Kidney tubule cell (primary cell): ENCODE data around the gene PDLIM5.
A peak's percentile ranks its signal among the peaks of the same experiment; 100 is the strongest.
"Not testable (repeated sequence)": the region's sequence is repeated elsewhere in the genome, so short reads cannot be mapped to it uniquely, and the experiment has no call there.

Experiments used
- DNase-seq: peaks from one replicate; pipeline ENCODE4 v3.0.0-alpha.2; 2018; ENCODE audit warnings: low spot score

The PDLIM5 gene, protein sequence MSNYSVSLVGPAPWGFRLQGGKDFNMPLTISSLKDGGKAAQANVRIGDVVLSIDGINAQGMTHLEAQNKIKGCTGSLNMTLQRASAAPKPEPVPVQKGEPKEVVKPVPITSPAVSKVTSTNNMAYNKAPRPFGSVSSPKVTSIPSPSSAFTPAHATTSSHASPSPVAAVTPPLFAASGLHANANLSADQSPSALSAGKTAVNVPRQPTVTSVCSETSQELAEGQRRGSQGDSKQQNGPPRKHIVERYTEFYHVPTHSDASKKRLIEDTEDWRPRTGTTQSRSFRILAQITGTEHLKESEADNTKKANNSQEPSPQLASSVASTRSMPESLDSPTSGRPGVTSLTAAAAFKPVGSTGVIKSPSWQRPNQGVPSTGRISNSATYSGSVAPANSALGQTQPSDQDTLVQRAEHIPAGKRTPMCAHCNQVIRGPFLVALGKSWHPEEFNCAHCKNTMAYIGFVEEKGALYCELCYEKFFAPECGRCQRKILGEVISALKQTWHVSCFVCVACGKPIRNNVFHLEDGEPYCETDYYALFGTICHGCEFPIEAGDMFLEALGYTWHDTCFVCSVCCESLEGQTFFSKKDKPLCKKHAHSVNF

DNA sequence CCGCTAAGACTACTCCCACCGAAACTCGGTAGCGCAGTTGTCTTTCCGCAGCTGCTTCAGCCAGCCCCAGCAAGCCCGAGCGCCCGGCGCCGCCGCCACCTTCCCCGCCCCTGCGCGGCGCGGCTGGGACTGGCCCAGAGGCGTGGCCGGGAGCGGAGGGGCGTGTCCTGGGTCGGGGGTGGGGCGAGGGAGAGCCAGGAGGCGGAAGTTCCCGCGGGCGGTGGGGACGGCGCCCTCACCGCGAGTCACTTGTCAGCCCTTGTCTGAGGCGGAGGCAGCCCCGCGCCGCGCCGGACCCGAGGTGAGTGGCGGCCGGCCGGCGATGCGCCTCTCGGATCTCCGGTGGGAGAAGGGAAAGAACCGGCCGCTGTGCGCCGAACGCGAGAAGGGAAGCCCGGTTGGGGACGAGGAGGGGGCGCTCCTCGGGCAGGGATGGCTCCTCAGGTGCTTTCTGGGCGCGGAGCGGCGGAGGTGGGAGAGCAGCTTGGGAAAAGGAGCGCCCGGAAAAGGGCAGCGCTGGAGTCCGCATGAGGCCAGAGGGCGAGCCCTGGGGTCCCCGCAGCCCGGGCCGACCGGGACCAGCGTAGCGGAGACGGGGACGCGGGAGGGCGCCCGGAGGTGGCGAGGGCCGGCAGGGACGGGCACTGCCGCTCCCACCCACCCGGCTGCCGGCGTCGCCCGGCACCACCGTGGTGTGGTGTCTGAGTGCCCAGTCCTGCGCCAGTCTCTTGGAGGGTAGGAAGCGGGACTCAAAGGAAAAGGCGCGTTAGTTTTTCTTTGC is at the start of gene PDLIM5:
Gene PDLIM5 (plus strand): TSS at position 248 of the 781 bp plus-strand sequence. CDS start 3,347 bp downstream, outside the sequence.
- DNase-seq = peak; percentile 93

DNA sequence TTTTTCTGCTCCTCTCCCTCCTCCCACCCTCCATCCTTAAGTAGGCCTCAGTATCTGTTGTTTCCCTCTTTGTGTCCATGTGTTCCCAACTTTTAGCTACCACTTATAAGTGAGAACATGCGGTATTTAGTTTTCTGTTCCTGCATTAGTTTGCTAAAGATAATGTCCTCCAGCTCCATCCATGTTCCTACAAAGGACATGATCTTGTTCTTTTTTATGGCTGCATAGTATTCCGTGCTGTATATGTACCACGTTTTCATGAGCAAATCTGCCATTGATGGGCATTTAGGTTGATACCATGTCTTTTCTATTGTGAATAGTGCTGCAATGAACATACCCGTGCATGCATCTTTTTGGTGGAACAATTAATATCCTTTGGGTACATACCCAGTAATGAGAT is 49.3 kb upstream of the PDLIM5 start:
- not testable (repeated sequence) for DNase-seq

DNA sequence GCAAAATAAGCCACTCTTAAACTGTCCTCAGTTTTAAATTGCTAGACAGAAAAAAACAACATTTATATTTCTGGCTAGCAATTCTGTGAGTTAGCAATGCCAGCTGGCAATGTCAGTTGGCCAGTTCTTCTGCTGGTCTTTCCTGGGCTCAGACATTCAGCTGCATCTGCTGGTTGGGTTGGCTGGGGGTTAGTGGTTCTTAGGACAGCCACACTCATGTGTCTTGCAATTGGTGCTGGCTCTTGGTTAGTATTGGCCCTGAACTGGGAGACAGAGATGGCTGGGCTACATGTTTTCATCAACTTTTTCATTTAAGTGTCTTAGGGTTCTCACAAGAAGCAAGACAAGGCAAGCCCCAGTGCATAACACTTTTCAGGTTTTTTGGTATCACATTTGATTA is 48.0 kb upstream of the PDLIM5 start:
- DNase-seq = no peak

DNA sequence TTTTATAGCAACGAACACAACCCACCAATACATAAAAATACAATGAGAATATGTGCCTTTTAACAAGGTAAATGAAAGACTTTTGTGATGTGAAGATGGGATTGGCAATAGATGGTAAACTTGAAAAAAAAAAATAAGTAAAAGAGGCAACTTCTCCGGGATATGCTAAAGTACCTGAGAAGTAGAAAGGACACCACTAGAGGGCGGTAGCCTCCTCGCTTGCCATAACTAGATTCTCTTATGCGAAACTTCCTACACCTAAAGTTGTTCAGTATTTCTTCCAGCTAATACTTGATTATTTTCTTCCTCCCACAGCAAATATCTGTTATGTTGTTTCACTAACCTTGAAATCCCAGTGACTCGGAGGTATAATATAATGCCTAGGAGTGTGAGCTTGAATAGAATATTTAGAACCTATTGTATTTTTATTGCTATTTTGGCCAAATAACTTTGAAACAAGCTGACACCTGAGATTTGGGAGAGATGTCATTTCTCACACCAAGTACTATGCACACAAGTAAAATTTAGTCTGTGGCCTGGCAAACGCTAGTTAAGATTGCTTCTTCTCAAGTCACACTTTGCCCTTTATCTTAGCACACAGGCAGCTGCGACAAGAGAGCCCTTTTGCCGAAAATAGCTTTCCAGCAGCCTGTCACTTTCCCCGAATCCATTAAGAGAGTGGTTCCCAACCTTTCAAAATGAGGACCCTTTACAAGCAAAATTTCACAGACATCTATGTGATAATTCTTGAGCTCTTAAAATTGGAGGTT is 44.9 kb upstream of the PDLIM5 start:
- peak; percentile 79 for DNase-seq

DNA sequence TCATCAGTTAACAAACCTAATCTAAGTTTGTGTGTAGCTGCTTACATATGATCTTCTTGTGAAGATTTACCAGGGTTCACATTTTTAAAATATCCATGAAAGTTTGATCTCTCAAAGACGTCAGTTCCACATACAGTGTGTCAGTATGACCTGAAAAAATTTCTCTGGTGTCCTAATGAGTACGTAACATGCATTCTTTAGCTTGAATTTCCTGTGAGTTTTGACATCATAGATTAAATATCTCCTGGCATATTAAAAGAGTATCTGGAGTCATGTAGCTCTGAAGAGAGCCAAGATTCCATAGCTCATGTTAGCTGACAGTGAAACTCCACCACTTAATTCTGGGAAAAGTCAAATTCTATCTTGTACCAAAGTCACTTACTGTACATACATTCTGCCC is 43.9 kb upstream of the PDLIM5 start:
- DNase-seq = no peak

DNA sequence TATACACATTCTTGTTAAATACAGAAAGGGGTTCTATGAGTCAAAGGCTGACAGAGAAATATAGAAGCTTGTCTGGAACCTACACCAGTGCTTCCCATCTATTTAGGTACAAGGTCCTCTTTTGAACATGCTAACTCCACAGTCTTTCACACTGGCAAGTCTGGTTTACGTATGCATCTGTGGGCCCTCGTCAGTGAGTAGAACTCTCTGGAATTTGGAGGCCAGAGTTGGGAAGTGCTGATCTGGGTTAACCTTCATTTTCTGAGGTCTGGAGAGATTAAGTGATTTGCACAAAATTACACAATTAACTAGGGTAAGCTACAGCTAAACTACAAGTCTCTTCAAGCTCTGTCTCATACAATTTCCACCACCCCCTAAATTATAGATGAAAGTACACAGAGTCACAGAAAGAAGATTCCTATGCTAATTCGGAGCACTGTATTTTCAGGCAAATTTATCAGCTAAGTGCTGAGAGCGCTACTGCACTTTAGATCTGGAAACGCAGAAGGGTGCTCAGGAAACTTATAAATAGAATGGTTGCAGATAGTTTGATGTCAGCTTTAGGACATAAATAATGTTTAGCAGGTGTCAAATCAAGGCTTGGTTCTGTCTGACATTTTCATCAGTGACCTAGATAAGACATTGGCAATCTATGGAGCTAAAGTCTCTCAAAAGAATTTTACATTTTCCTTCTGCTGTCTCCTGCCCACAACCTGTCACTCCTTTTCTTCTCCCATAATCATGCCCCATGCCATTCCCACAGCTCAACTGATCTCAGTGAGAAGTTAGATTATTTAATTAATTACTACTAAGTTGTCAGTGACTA is 43.0 kb upstream of the PDLIM5 start:
- DNase-seq = no peak

DNA sequence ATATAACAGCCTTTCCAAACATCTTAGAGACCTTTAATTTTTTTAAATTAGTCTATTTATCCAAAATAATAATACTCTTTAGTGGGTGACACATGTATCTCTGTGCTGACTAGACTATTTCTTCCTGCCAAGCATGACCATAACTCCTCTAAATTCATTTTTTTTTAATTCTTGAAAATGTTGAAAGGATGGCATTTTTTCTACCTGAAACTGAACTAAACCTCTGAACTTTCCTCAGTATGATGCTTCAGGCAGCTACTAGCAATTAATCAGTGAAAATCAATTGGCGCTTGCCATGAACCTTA is 42.4 kb upstream of the PDLIM5 start:
- no peak for DNase-seq

DNA sequence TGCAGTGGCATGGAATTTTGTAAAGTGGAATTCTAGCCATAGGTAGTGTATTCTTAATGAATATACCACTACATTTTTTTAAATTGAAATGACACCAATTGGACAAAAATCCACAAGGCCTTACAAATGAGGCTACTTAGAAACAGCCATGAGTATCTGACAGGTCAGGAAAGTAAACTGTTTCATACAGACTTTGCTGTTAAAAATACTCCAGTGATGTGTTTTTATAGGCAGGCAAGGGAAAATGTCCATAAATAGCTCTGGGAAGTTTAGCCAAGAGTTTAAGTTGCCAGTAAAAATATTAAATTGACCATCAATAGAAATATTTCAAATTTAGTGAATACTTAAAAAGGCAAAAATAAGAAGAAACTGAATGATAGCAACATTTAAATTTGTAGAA is 41.8 kb upstream of the PDLIM5 start:
- no peak for DNase-seq

DNA sequence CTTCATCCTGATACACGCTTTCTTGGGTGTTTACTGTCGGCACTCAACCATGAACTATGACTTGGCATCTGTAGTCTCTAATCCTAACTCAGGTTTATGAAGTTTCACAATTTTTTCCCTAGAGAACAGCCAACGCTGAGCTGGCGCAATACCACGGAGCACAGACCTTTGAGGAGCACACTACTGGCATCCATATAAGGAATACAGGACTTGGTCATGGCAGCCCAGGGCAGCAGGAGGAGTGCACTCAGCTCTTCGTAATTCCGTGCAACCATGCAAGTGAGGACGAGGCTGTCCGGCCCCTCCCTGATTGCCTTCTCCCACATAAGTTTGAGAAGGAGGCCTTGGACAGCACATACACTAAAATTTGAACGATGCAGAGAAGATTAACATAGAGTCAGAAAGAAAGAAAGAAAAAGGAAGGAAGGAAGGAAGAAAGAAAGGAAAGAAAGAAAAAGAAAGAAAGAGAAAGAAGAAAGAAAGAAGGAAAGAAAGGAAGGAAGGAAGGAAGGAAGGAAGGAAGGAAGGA is 41.0 kb upstream of the PDLIM5 start:
- DNase-seq = peak; percentile 91

DNA sequence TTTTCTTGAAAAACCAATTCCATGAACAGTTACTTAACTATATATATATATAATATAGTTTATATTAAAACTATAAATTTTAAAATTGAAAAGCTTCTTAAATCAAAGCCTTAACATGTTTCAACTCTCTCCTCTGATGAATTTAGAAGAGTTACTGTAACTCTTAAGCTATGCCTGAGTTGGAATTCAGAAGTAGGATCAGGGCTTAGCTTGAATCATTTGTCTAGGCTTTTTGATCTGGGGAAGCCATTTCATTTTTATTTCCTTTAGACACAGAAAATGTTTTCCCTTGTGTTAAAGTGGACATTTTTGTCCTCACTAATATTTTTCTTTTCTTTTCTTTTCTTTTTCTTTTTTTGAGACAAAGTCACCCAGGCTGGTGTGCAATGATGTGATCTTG is 40.4 kb upstream of the PDLIM5 start:
- DNase-seq = no peak

DNA sequence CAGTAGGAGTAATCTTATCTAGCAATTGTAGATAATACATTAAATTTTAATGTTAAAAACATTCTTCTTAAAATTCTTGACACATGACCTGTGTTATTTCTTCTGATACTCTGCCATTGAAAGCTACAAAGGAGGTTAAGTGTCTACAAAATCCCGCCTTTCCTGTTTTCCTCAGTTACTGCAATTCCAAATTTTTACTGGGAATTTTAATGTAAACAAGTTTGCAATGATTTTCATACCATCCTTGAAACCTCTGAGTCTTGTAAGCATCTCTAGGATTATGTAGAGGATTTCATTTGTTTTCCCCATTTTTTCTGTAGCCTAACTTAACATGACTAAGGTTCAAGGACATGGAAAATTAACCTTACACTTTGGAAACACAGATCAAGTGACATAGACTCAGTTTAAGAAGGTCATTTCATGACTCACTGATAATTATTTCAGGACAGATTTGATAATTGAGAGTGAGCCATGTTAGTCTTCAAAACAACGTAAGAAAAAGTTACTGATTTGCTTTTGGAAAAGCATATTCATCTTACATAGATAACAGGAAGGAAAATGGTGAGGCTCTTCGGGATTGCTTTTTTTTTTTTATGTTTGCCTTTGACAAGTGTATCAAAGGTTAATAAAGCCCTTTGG is 39.6 kb upstream of the PDLIM5 start:
- peak; percentile 8 for DNase-seq

DNA sequence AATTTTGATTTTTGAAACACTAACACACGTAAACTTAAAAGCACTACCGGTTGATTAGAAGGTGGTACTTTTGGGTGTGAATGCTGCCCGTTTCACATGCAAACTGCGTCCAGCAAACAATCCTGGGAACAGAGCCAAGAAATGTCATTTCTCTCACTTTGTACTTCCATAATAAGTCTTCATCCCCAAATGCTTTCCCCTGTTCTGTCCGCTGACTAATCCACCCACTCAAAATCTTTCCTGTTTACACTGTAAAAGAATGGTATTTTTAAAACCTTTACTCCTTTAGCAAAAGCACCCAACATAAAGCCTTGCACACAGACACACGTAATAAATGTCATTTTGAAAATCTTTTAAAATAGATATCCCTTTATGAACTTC is 39.1 kb upstream of the PDLIM5 start:
- DNase-seq = peak; percentile 46

DNA sequence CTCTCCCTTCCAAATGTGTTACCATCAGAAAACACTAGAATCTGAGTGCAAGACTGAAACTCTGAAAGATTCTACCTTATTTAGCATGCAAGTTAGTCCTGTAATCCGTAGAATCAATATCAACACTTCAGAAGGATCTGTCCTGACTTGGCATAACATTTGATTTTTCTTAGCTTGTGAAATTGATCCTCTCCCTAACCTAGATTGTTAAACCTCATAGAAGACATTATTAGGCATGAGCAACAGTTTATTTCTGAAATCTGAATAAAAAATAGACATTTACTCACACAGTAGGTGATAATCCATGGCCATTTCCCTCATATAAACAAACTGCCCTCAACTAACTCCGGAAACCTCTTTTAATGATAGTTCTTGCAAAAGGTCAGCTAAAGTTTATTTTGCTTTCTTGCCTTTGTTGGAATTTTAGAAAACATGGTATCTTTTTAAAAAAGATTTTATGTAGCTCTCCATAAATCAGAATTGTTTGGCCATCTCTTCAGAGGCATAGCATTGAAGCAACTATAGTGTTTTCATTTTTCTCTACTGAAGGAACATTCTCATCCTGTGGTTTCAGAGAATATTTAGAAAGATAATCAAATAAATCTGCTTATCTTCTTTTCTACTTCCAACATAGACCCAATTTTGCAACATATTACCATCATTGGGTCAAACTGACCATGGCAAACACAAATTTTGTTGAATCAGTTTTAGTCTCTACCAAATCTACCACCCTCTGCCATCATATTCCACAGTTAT is 38.5 kb upstream of the PDLIM5 start:
- DNase-seq = no peak

DNA sequence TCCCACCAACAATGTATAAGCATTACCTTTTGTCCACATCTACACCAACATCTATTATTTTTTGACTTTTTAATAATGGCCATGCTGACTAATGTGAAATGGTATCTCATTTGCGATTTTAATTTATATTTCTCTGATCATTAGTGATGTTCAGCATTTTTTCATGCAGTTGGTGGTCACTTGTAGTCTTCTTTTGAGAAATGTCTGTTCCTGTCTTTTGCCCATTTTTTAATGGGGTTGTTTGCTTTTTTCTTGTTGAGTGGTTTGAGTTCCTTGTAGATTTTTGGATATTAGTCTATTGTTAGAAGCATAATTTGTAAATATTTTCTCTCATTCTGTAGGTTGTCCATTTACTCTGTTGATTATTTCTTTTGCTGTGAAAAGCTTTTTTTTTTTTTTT is 36.8 kb upstream of the PDLIM5 start:
- no peak for DNase-seq

DNA sequence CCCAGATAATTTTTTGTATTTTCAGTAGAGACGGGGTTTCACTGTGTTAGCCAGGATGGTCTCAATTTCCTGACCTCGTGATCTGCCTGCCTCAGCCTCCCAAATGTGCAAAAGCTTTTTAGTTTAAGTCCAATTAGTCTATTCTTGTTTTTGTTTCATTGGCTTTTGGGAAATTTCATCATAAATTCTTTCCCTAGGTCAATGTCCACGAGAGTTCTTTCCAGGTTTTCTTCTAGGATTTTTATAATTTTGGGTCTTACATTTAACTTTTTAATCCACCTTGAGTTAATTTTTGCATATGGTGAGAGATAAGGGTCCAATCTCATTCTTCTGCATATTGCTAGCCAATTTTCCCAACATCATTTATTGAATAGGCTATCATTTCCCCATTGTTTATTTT is 36.3 kb upstream of the PDLIM5 start:
- no peak for DNase-seq

DNA sequence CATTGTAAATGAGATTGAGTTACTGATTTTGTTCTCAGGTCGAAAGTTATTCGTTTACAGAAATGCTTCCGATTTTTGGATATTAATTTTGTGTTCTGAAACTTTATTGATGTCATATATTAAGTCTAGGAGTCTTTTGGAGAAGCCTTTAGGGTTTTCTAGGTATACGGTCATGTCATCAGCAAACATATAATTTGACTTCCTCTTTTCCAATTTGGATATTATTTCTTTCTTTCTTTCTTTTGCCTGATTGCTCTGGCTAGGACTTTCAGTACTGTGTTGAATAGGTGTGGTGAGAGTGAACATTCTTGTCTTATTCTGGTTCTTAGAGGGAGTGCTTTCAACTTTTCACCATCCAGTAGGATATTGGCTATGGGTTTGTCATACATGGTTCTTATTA is 35.4 kb upstream of the PDLIM5 start:
- no peak for DNase-seq

DNA sequence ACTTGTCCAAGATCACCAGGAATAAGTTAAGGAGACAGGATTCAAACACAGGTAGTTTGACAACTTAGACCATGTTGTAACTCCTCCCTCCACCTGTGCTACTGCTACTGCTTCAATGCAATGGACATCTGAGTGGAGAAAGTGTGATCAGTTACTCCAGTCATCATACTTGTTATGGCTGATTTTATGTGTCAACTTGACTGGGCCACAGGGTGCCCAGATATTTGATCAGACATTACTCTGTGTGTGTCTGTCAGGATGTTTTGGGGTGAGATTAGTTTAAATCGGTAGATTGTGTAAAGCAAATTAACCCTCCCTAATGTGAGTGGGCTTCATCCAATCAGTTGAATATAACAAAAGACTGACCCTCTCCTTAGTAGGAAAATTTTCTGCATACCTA is 34.8 kb upstream of the PDLIM5 start:
- no peak for DNase-seq

DNA sequence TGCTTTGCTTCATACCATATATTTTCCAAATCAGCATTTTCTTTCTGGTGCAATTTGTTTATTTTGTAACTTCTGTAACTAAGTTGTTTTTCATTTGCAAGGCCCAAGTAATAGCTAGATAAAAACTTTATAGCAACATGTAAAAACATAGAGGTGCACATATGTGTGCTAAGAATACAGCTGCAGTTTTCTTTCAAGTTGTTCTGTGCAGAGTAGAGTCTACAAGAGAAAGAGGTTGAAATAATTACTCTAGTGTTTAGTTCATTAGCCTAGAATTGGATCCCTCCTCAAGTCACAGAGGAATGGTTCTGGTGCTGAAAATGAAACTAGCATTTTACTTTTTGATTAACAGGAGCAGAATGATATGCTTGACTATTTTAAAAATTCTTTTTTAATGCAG is 32.2 kb upstream of the PDLIM5 start:
- no peak for DNase-seq

DNA sequence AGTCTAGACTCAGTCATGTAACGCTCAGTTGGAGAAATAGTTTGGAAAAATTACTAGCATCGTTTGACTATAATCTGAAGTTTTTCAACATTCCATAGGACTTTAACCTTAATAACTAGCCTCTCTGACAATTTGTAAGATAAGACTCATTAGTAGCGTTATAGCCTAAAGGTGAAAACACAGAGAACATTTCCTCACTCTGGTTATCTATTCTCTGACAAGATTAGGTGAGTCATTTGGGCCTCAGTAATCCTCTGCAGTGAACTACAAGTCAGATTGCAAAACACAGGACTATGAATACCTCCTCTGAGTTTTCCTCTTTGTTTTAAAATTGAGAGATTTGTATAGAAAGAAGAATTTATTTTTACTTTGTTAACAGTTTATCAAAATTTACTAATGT is 31.8 kb upstream of the PDLIM5 start:
- DNase-seq = peak; percentile 61

DNA sequence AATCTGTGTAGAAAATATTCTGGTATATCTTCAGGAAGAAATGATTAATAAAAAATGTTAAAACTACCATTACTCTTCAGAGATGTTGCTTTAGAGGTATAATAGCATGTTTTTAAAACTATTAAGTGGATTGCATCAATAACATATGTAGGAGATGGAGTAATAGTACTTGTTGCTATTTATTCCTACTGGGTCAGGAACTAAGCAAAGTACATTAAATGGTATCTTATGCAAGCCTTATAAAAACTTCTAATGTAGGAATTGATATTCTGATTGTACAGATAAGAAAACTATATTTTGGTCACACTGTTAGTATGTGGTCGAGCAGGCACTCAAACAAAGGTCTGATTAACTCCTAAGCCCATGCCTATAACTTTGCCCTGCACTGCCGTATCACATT is 31.4 kb upstream of the PDLIM5 start:
- DNase-seq = no peak
